ENCODE data around the gene GPR21.

GPR21 gene

GRCh38 chr9:123067136-123067535, 33.7 kb downstream of the GPR21 start:
- DNase-seq: no peak

- no peak for DNase-seq
Observed at GRCh38 chr9:123069010-123069481, 35.6 kb downstream of the GPR21 start.

- DNase-seq: no peak
Observed at GRCh38 chr9:123070198-123070597, 36.7 kb downstream of the GPR21 start.

GRCh38 chr9:123072407-123072995, 39.0 kb downstream of the GPR21 start:
- DNase-seq: no peak

- DNase-seq: no peak
Observed at GRCh38 chr9:123073441-123073840, 40.0 kb downstream of the GPR21 start.

GRCh38 chr9:123073991-123074422, 40.5 kb downstream of the GPR21 start:
- DNase-seq: no peak

- DNase-seq: no peak
Observed at GRCh38 chr9:123074628-123075027, 41.2 kb downstream of the GPR21 start.

- no peak for DNase-seq
Observed at GRCh38 chr9:123080444-123080843, 47.0 kb downstream of the GPR21 start.

GRCh38 chr9:123081824-123082223, 48.4 kb downstream of the GPR21 start:
- DNase-seq: peak; percentile 3

- DNase-seq: no peak
Observed at GRCh38 chr9:123083680-123084079, 50.2 kb downstream of the GPR21 start.

GRCh38 chr9:123084256-123084655, 50.8 kb downstream of the GPR21 start:
- no peak for DNase-seq
